GM12892 (cell line): ENCODE results near the gene PRKN.
"Not testable (repeated sequence)": the region's sequence is repeated elsewhere in the genome, so short reads cannot be mapped to it uniquely, and the experiment has no call there.

ENCODE experiments used
- POLR2A ChIP-seq: IDR thresholded peaks from 2 replicates; pipeline ENCODE4 v1.6.1; 2011; ENCODE audit warnings: low read depth, low read length, control low read depth
- POLR2AphosphoS5 ChIP-seq: IDR thresholded peaks from 2 replicates; pipeline ENCODE4 v1.6.1; 2011; ENCODE audit warnings: low read depth, low read length, control low read depth

- not testable (repeated sequence) for TF ChIP-seq POLR2A, POLR2AphosphoS5
Observed at GRCh38 chr6:161331402-161332081, 1396.0 kb downstream of the PRKN start.
